Activated CD4-positive, CD25-positive, alpha-beta regulatory T cell (primary cell): ENCODE data around the gene CCSER1.
"Not testable (repeated sequence)": the region's sequence is repeated elsewhere in the genome, so short reads cannot be mapped to it uniquely, and the experiment has no call there.

Experiments
- DNase-seq, 4 experiments: peaks; one replicate each; lab custom pipeline; 2025; lab: John Stamatoyannopoulos, UW

The CCSER1 gene

GRCh38 chr4:90840291-90840690 lies 713.1 kb downstream of the CCSER1 start:
- DNase-seq: no peak

DNA sequence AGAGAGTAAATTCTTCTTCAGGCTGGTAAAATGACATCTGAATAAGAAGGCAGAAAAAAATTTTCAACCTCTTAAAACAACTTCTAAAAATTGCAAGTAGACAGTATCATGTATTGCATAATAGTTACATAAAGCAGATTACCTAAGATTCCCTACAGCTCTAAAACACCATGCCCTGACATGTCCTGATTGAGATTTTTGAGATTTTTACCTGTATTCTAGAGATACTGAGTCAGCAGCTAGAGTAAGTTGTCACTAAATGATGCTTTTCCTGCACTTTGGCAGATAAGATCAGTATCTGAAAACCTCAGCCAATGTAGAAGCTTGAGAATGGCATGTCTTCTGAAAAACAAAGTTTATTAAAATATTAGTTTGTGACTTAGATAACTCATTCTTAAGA lies 713.6 kb downstream of the CCSER1 start:
- DNase-seq: no peak

DNA sequence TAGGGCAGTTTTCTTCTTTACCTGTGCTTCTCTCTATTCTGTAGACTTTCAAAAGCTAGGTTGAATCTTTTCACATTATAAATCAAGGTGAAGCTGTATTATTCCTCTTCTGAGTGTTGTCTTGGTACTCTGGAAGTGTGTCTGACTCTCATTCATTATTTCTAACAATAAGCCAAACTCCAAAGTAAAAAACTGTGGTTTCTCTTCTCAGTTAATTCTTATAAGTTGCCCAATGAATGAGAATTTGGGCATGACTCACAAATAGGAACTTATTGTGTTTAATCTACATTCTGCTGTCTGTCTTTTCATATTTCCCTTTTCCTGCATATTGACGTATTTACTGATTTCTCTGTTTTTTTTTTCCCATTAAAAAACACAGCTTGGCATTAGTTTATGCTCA lies 714.5 kb downstream of the CCSER1 start:
- no peak for DNase-seq

DNA sequence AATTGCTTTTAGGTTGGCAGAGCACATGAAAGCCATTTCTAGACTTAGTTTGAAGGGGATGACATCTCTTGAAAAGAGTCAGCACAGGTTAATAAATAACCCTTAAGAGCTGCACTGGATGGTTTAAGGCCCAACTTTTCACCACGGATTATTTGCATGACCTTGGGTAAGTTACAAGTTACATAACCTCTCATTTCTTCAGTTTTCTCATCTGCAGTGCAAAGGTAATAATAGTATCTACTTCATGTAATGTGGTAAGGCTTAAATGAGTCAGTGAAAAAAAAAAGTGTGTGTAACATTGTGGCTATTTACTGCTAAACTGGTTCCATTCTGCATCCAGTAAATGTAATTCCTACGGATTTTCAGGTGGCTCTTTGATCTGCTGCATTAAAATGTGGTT lies 715.8 kb downstream of the CCSER1 start:
- no peak for DNase-seq

- DNase-seq: no peak
These were observed 717.0 kb downstream of the CCSER1 start for GRCh38 chr4:90844241-90844640.

DNA sequence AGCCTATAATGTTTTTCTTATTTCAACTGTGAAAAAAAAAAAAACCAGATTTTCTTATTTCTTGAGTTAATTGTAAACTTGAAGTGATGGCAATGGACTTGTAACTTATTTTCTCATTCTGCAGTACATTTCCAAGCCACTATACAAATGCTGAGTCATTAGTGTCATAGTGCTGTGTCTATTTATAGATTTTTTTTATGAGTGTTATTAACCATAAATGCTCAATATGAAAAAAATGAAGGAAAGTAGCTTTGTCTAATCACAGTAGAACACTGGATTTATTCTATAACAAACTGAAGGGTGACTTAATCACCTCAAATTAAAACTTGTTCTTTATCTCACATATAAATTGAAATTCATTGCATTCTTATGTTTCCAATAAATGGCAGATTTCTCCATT lies 718.6 kb downstream of the CCSER1 start:
- no peak for DNase-seq

GRCh38 chr4:90852237-90852636 lies 725.0 kb downstream of the CCSER1 start:
- DNase-seq: no peak

DNA sequence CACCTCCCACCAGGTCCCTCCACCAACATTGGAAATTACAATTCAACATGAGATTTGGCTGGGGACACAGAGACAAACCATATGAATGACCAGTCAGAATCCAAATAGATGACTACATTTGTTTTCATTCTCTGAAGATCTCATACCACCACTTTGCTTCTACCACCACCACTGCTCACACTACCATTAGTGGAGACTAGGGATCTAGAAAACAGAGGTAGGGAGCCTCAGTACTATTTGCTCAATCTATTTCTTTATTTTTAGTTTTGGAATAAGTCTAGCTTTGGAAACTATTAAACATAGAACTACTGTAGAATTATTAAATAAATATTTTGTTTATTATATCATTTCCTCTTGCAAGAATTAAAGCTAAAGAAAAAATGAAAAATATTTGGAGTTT lies 727.9 kb downstream of the CCSER1 start:
- DNase-seq: no peak

- DNase-seq: no peak
These were observed 730.1 kb downstream of the CCSER1 start for GRCh38 chr4:90857081-90857820.

DNA sequence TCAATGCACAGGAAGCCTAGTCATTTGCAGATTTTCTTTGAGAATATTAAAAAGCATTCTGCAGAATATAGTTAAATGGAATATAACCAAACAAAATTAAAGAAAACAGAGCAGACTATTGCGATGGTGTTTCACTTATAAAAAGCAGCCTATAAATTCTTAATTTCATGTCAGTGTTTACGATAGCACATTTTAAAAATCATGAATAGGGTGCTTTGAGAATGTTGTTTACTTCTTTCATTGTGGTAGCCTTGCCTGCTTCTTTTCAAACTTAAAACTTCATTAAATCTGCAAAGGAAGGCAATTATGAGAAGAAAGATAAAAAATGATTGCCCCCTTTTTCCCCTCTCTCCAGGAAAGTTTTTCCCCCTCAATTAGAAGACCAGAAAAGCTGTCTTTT lies 748.6 kb downstream of the CCSER1 start:
- no peak for DNase-seq

DNA sequence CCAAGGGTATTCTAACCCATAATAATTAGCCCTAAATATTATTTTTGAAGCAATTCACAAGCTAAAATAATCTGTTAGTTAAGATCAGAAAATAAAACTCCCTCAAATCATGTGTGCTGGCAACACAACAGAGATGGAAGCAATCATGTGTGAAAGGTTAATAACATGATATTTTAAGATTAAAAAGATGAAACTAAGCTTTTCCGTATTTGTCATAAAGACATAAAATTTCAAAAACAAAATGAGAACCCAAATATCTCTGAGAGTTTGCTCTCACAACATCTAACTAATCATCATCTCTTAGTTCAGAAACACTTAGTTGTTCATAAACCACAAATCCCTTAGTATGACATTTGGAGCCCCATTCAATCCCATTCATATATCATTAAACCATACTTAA lies 749.1 kb downstream of the CCSER1 start:
- DNase-seq: no peak

- no peak for DNase-seq
These were observed 756.3 kb downstream of the CCSER1 start for GRCh38 chr4:90883519-90883918.

GRCh38 chr4:90888571-90888970 lies 761.4 kb downstream of the CCSER1 start:
- no peak for DNase-seq

DNA sequence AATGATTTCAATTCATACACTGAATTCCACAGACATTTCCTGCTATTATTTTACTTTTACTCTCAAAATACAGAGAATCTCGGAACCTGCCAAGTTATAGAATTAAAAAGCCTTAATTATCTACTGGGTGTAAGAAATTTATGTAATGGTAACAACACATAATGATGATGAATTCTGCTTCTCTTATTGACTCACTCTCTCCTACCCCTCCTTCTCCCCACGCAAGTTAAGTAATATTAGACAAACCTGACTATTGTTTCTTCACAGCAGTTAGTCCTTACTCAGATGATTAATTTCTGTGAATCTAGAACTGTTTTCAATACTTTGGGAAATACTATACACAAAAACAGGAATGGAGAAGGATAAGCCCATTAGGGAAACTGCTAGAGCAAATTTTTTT lies 762.0 kb downstream of the CCSER1 start:
- DNase-seq: no peak

DNA sequence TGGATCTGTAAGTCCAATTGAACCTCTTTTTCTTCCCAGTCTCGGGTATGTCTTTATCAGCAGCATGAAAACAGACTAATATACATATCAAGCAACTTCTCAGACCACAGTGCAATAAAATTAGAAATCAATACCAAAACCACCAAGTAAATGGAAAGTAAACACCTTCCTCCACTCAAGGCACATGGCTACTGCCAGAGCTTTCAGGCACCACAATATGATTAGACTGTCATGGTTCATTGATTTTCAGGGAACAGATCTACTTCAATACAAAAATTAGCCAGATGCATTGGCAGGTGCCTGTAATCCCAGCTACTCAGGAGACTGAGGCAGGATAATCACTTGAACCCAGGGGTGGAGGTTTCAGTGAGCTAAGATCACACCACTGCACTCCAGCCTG lies 776.2 kb downstream of the CCSER1 start:
- not testable (repeated sequence) for DNase-seq

GRCh38 chr4:90904021-90904420 lies 776.8 kb downstream of the CCSER1 start:
- DNase-seq: no peak

- DNase-seq: no peak
These were observed 779.0 kb downstream of the CCSER1 start for GRCh38 chr4:90906239-90906638.

DNA sequence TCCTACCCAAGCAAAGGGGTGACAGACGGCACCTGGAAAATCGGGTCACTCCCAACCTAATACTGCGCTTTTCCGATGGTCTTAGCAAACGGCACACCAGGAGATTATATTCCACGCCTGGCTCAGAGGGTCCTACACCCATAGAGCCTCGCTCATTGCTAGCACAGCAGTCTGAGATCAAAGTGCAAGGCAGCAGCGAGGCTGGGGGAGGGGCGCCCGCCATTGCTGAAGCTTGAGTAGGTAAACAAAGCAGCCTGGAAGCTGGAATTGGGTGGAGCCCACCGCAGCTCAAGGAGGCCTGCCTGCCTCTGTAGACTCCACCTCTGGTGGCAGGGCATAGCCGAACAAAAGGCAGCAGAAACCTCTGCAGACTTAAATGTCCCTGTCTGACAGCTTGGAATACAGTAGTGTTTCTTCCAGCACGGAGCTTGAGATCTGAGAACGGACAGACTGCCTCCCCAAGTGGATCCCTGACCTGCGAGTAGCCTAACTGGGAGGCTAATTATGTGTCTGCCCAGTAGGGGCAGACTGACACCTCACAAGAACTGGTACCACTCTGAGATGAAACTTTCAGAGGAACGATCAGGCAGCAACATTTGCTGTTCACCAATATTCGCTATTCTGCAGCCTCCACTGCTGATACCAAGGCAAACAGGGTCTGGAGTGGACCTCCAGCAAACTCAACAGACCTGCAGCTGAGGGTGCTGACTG lies 784.7 kb downstream of the CCSER1 start:
- DNase-seq: not testable (repeated sequence)

- DNase-seq: no peak
These were observed 795.0 kb downstream of the CCSER1 start for GRCh38 chr4:90922174-90922573.

DNA sequence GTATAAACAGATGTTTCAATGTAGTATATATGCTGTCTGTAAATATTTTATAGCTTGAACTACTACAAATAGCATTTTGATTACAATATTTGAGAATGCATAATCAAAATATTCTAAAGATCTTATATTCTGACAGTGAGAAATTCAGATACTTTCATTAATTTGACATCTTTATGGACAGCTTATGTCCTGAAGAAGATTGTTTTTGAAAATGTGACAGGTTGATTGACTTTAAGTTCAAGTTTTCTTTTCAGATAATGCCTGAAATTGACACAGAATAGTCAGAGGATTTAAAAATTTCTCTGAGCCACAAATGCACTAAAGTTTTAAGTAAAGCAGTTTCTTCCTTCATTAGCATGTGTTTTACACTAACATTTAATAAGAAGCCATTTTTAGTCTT lies 799.8 kb downstream of the CCSER1 start:
- no peak for DNase-seq

DNA sequence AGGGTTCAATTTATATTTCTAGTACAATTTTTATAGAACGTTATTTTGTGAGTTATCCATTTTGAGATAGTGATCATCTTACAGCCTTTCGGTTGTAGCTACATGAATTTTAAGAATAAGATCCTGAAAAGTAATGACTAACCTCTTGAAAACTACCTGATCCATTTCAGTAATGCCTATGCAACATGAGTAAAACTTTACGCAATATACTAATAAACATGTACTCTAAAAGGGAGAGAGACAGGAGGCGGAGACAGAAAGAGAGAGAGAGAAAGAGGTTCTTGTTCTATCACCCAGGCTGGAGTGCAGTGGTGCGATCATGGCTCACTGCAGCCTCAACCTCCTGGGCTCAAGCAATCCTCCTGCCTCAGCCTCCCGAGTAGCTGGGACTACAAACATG lies 816.1 kb downstream of the CCSER1 start:
- no peak for DNase-seq

- DNase-seq: no peak
These were observed 819.8 kb downstream of the CCSER1 start for GRCh38 chr4:90946945-90947344.

DNA sequence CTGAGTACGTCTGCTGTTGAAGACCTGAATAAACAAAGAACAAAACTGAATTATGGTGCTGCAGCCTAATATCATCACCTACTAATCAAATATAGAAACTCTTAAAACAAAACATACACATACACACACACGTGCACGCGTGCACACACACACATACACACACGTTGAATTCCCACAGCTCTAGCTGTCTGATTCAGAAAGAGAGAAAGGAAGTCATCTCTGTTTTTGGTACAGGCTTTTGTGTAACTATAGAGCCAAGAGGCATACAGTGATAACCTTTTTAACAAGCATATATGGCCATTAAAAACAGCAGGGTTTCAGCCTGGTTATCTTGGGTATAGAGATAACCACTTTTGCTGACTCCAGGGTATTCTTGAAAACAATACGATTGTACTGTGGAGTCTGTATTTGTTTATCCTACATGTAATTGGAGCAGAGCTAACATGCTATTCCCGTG lies 823.2 kb downstream of the CCSER1 start:
- no peak for DNase-seq

DNA sequence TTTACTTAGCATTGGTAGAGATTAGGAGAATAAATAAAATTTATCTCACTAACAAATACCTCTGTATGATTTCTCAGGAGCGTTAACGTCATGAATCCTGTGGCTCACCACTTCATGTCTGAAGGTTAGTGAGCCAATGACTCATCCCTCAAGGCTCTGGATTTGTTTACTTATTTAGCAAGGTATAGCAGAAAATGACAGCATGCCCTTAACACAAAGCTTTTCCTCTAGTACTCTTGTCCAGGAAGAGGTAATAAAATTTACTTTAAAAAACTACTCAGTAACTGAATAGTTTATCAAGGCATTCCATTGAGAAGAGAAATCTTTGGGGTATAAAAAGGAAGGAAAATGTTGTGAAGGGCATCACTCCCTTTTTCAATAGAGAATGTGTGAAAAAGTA lies 823.8 kb downstream of the CCSER1 start:
- DNase-seq: no peak
